SK-N-SH treated with all-trans-retinoic acid at 6 μM for 48 hours (cell line): ENCODE measurements around the gene PHYKPL.

Experiments
- ATAC-seq: fragments of 200-7000 bp; cut with Tn5 transposase; 3 replicates; pipeline ENCODE4 v1.9.1; 2020; ENCODE audit warnings: mild to moderate bottlenecking, moderate library complexity
- BACH2 ChIP-seq: fragments of 250-450 bp; sonication (Bioruptor Pico); IDR thresholded peaks from 2 replicates; pipeline ENCODE4 v1.9.0; 2021; ENCODE audit warnings: mild to moderate bottlenecking, borderline replicate concordance
- CSDC2 ChIP-seq: fragments of 250-450 bp; sonication (Bioruptor Pico); IDR thresholded peaks from 2 replicates; pipeline ENCODE4 v1.5.0; 2020; ENCODE audit warnings: mild to moderate bottlenecking, moderate library complexity
- ESRRG ChIP-seq: fragments of 250-450 bp; sonication (Bioruptor Pico); IDR thresholded peaks from 2 replicates; pipeline ENCODE4 v1.6.1; 2021; ENCODE audit warnings: mild to moderate bottlenecking
- GLIS3 ChIP-seq: fragments of 250-450 bp; sonication (Bioruptor Pico); IDR thresholded peaks from 2 replicates; pipeline ENCODE4 v1.5.0; 2020; ENCODE audit warnings: mild to moderate bottlenecking, moderate library complexity
- ISL1 ChIP-seq: fragments of 250-450 bp; sonication (Bioruptor Pico); IDR thresholded peaks from 2 replicates; pipeline ENCODE4 v2.1.2; 2022; ENCODE audit warnings: mild to moderate bottlenecking, moderate library complexity
- OSR1 ChIP-seq: fragments of 250-450 bp; sonication (Bioruptor Pico); IDR thresholded peaks from 2 replicates; pipeline ENCODE4 v1.8.0; 2022; ENCODE audit warnings: moderate library complexity, mild to moderate bottlenecking, inconsistent platforms
- POU6F1 ChIP-seq: fragments of 250-450 bp; sonication (Bioruptor Pico); IDR thresholded peaks from 2 replicates; pipeline ENCODE4 v1.8.0; 2021; ENCODE audit warnings: low read depth, mild to moderate bottlenecking, moderate library complexity, borderline replicate concordance
- PPARA ChIP-seq: fragments of 250-450 bp; sonication (Bioruptor Pico); IDR thresholded peaks from 2 replicates; pipeline ENCODE4 v1.5.0; 2020; ENCODE audit warnings: mild to moderate bottlenecking, borderline replicate concordance
- RARB ChIP-seq: fragments of 250-450 bp; sonication (Bioruptor Pico); IDR thresholded peaks from 2 replicates; pipeline ENCODE4 v1.8.0; 2021; ENCODE audit warnings: mild to moderate bottlenecking, moderate library complexity
- SNAI2 ChIP-seq: fragments of 250-450 bp; sonication (Bioruptor Pico); IDR thresholded peaks from 2 replicates; pipeline ENCODE4 v1.5.0; 2020; ENCODE audit warnings: mild to moderate bottlenecking, moderate library complexity
- TCF4 ChIP-seq: fragments of 250-450 bp; sonication (Bioruptor Pico); IDR thresholded peaks from 2 replicates; pipeline ENCODE4 v1.8.0; 2021; ENCODE audit warnings: mild to moderate bottlenecking, moderate library complexity, borderline replicate concordance
- TOX ChIP-seq: fragments of 250-450 bp; sonication (Bioruptor Pico); IDR thresholded peaks from 2 replicates; pipeline ENCODE4 v1.8.0; 2021; ENCODE audit warnings: mild to moderate bottlenecking, moderate library complexity, borderline replicate concordance
- ZC3H10 ChIP-seq: fragments of 250-450 bp; sonication (Bioruptor Pico); IDR thresholded peaks from 2 replicates; pipeline ENCODE4 v1.5.1; 2021; ENCODE audit warnings: mild to moderate bottlenecking, moderate library complexity
- ZFP3 ChIP-seq: fragments of 250-450 bp; sonication (Bioruptor Pico); IDR thresholded peaks from 2 replicates; pipeline ENCODE4 v1.5.0; 2020; ENCODE audit warnings: mild to moderate bottlenecking, moderate library complexity
- ZFP30 ChIP-seq: fragments of 450-650 bp; formaldehyde crosslinking; IDR thresholded peaks from 2 replicates; pipeline ENCODE4 v1.5.0; 2022; ENCODE audit warnings: mild to moderate bottlenecking, moderate library complexity
- ZNF565 ChIP-seq: fragments of 450-650 bp; formaldehyde crosslinking; conservative IDR thresholded peaks from 2 replicates; pipeline ENCODE4 v1.5.0; 2020; ENCODE audit warnings: low read depth, mild to moderate bottlenecking, moderate library complexity
- ZNF70 ChIP-seq: fragments of 450-650 bp; formaldehyde crosslinking; IDR thresholded peaks from 2 replicates; pipeline ENCODE4 v1.5.0; 2020; ENCODE audit warnings: mild to moderate bottlenecking, moderate library complexity
- ZNF8 ChIP-seq: fragments of 450-650 bp; formaldehyde crosslinking; IDR thresholded peaks from 2 replicates; pipeline ENCODE4 v1.5.0; 2020; ENCODE audit warnings: mild to moderate bottlenecking, moderate library complexity
- TF ChIP-seq, protein P1 (sequence below): fragments of 250-450 bp; sonication (Bioruptor Pico); IDR thresholded peaks from 2 replicates; pipeline ENCODE4 v1.5.0; 2020; ENCODE audit warnings: mild to moderate bottlenecking, moderate library complexity
- TF ChIP-seq, protein P2 (sequence below): fragments of 250-450 bp; sonication (Bioruptor Pico); IDR thresholded peaks from 2 replicates; pipeline ENCODE4 v1.8.0; 2020; ENCODE audit warnings: mild to moderate bottlenecking, moderate library complexity, borderline replicate concordance

The PHYKPL gene

DNA sequence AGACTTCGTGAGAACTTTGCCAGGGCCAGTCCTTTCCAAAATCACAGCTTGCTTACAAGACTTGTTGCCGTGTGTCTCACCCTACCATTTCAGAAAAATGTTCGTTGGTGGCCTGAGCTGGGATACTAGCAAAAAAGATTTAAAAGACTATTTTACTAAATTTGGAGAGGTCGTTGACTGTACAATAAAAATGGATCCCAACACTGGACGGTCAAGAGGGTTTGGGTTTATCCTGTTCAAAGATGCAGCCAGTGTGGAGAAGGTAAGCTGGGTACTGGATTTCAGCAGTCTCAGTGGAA, 26.9 kb downstream of the PHYKPL start:
- ATAC-seq, result no peak
- TF ChIP-seq POU6F1 (CRISPR knock-in tag), result no peak
- TF ChIP-seq, protein P1, sequence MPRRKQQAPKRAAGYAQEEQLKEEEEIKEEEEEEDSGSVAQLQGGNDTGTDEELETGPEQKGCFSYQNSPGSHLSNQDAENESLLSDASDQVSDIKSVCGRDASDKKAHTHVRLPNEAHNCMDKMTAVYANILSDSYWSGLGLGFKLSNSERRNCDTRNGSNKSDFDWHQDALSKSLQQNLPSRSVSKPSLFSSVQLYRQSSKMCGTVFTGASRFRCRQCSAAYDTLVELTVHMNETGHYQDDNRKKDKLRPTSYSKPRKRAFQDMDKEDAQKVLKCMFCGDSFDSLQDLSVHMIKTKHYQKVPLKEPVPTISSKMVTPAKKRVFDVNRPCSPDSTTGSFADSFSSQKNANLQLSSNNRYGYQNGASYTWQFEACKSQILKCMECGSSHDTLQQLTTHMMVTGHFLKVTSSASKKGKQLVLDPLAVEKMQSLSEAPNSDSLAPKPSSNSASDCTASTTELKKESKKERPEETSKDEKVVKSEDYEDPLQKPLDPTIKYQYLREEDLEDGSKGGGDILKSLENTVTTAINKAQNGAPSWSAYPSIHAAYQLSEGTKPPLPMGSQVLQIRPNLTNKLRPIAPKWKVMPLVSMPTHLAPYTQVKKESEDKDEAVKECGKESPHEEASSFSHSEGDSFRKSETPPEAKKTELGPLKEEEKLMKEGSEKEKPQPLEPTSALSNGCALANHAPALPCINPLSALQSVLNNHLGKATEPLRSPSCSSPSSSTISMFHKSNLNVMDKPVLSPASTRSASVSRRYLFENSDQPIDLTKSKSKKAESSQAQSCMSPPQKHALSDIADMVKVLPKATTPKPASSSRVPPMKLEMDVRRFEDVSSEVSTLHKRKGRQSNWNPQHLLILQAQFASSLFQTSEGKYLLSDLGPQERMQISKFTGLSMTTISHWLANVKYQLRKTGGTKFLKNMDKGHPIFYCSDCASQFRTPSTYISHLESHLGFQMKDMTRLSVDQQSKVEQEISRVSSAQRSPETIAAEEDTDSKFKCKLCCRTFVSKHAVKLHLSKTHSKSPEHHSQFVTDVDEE (CRISPR knock-in tag), result no peak
- TF ChIP-seq ZNF8, result no peak
- no peak for TF ChIP-seq SNAI2 (CRISPR knock-in tag)
- no peak for TF ChIP-seq ZNF70 (CRISPR knock-in tag)
- no peak for TF ChIP-seq TOX (CRISPR knock-in tag)
- no peak for TF ChIP-seq ZFP3 (CRISPR knock-in tag)
- no peak for TF ChIP-seq RARB
- TF ChIP-seq CSDC2 (CRISPR knock-in tag), result no peak
- TF ChIP-seq, protein P2, sequence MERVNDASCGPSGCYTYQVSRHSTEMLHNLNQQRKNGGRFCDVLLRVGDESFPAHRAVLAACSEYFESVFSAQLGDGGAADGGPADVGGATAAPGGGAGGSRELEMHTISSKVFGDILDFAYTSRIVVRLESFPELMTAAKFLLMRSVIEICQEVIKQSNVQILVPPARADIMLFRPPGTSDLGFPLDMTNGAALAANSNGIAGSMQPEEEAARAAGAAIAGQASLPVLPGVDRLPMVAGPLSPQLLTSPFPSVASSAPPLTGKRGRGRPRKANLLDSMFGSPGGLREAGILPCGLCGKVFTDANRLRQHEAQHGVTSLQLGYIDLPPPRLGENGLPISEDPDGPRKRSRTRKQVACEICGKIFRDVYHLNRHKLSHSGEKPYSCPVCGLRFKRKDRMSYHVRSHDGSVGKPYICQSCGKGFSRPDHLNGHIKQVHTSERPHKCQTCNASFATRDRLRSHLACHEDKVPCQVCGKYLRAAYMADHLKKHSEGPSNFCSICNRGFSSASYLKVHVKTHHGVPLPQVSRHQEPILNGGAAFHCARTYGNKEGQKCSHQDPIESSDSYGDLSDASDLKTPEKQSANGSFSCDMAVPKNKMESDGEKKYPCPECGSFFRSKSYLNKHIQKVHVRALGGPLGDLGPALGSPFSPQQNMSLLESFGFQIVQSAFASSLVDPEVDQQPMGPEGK (CRISPR knock-in tag), result no peak
- TF ChIP-seq ZC3H10 (CRISPR knock-in tag), result no peak
- no peak for TF ChIP-seq BACH2
- no peak for TF ChIP-seq ISL1 (CRISPR knock-in tag)
- no peak for TF ChIP-seq ZNF565
- no peak for TF ChIP-seq GLIS3 (CRISPR knock-in tag)

DNA sequence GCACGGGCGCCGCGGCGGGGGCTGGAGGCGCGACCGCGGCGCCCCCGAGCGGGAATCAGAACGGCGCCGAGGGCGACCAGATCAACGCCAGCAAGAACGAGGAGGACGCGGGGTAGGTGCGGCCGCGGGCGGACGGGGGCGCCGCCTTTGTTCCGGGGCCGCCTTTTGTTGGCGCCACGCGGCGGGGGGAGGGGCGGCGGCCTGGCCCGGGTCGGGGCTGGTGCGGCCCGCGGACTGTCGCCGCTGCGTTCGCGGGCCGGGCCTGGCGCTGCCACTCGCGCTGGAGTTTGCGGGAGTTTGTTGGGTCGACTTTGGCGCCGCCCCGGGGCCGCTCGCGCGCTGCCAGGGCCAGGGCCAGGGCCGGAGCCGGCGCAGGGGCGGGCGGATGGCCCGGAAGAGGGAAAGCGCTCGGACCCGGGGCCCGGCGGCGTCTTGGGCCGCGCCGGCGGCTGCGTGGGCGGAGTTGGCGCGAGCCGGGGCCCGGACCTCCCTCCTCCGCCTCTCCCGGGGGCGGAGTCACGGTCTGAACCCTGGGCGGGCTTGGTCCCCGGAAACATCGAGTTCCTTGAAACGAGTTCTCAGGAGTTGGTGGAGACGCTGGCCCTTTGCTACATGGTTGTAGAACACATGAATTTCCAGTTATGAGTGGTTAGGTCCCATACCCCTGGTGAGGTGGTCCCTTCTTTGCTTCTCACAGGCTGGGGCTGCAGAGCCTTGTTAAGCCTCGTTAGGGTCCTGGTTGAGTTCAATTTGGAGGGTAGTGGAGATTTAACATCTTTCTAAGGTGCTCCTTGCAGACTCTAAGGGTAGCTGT, 27.5 kb downstream of the PHYKPL start:
- TF ChIP-seq TCF4 (CRISPR knock-in tag), result no peak
- no peak for TF ChIP-seq CSDC2 (CRISPR knock-in tag)
- TF ChIP-seq ZFP30 (CRISPR knock-in tag), result no peak
- TF ChIP-seq SNAI2 (CRISPR knock-in tag), result no peak
- no peak for TF ChIP-seq ZNF70 (CRISPR knock-in tag)
- TF ChIP-seq PPARA (CRISPR knock-in tag), result no peak
- no peak for TF ChIP-seq BACH2
- TF ChIP-seq TOX (CRISPR knock-in tag), result no peak
- TF ChIP-seq, protein P1 (CRISPR knock-in tag), result no peak
- TF ChIP-seq OSR1, result no peak
- no peak for TF ChIP-seq ESRRG (CRISPR knock-in tag)
- no peak for TF ChIP-seq POU6F1 (CRISPR knock-in tag)
- TF ChIP-seq ZFP3 (CRISPR knock-in tag), result no peak
- TF ChIP-seq ZNF565, result no peak
- TF ChIP-seq, all 23 proteins: peak for 0
- ATAC-seq, result peak; percentile 65
